NCI-H1694 (cell line): ENCODE measurements around the gene PPP1R37.
A peak's percentile ranks its signal among the peaks of the same experiment; 100 is the strongest.

Experiments used
- DNase-seq: peaks from one replicate; lab custom pipeline; 2025; lab: John Stamatoyannopoulos, UW

The PPP1R37 gene

GRCh38 chr19:45170146-45171106 lies 77.4 kb downstream of the PPP1R37 start:
- DNase-seq, result no peak

- DNase-seq, result no peak
These were observed 78.2 kb downstream of the PPP1R37 start for GRCh38 chr19:45171211-45171623.

- DNase-seq, result no peak
These were observed 79.2 kb downstream of the PPP1R37 start for GRCh38 chr19:45172173-45172572.

GRCh38 chr19:45172611-45173208 lies 79.7 kb downstream of the PPP1R37 start:
- no peak for DNase-seq

- no peak for DNase-seq
These were observed 80.8 kb downstream of the PPP1R37 start for GRCh38 chr19:45173816-45174215.

- no peak for DNase-seq
These were observed 82.8 kb downstream of the PPP1R37 start for GRCh38 chr19:45175515-45176345.

GRCh38 chr19:45177817-45178261 lies 84.9 kb downstream of the PPP1R37 start, which contains the start of gene TRAPPC6A:
Gene TRAPPC6A (minus strand): TSS chr19:45178237. CDS start chr19:45178218, 19 bp downstream.
- no peak for DNase-seq

GRCh38 chr19:45178262-45179071 lies 85.5 kb downstream of the PPP1R37 start, which contains the start of gene BLOC1S3:
Gene BLOC1S3 (plus strand): TSS chr19:45178784. CDS start chr19:45179297, 513 bp downstream.
- peak; percentile 100 for DNase-seq

GRCh38 chr19:45179072-45179891 lies 86.3 kb downstream of the PPP1R37 start:
- DNase-seq, result no peak

GRCh38 chr19:45179892-45180370 lies 87.0 kb downstream of the PPP1R37 start:
- no peak for DNase-seq

GRCh38 chr19:45180936-45181335 lies 88.0 kb downstream of the PPP1R37 start:
- DNase-seq, result no peak

- DNase-seq, result no peak
These were observed 89.8 kb downstream of the PPP1R37 start for GRCh38 chr19:45182758-45183157.

- DNase-seq, result no peak
These were observed 91.1 kb downstream of the PPP1R37 start for GRCh38 chr19:45184115-45184514.

- no peak for DNase-seq
These were observed 93.7 kb downstream of the PPP1R37 start for GRCh38 chr19:45186509-45187334.

GRCh38 chr19:45187421-45188100 lies 94.6 kb downstream of the PPP1R37 start:
- DNase-seq, result no peak

GRCh38 chr19:45189971-45190370 lies 97.0 kb downstream of the PPP1R37 start:
- no peak for DNase-seq

GRCh38 chr19:45191375-45191774 lies 98.4 kb downstream of the PPP1R37 start:
- DNase-seq, result no peak

- no peak for DNase-seq
These were observed 102.8 kb downstream of the PPP1R37 start for GRCh38 chr19:45195764-45196163.
